H1 (cell line): Measurements from ENCODE around the gene DCANP1.

Source experiments
- ASH2L ChIP-seq: fragments of 200-600, 300-600 bp; sonication (generic); IDR thresholded peaks from one replicate; pipeline ENCODE4 v1.7.1; 2017; ENCODE audit warnings: low read length
- EZH2 ChIP-seq: fragments of 200-600 bp; sonication (generic); IDR thresholded peaks from 2 replicates; pipeline ENCODE4 v1.7.1; 2012; ENCODE audit warnings: low read depth, mild to moderate bottlenecking, moderate library complexity, low read length, inconsistent platforms; ENCODE audit not compliant: severe bottlenecking
- MAFK ChIP-seq: IDR thresholded peaks from 2 replicates; pipeline ENCODE4 v1.6.1; 2012; ENCODE audit warnings: low read depth, mild to moderate bottlenecking, improper control_type of control experiment, low read length
- POLR2AphosphoS5 ChIP-seq: IDR thresholded peaks from 2 replicates; pipeline ENCODE4 v1.6.1; 2011; ENCODE audit warnings: low read depth, low read length
- RAD21 ChIP-seq, 2 experiments: IDR thresholded peaks in 1 of 2; conservative IDR thresholded peaks in 1 of 2; 2 replicates each; pipeline ENCODE4 v1.6.1; 2011; ENCODE audit warnings: low read depth in 2 of 2, low read length in 2 of 2, improper control_type of control experiment in 1 of 2, inconsistent platforms in 1 of 2, mild to moderate bottlenecking in 1 of 2, moderate library complexity in 1 of 2
- RXRA ChIP-seq: IDR thresholded peaks from 2 replicates; pipeline ENCODE4 v1.6.1; 2011; ENCODE audit warnings: low read depth, mild to moderate bottlenecking, low read length, moderate library complexity; ENCODE audit not compliant: insufficient read depth
- SAP30 ChIP-seq: fragments of 300-600 bp; sonication (generic); IDR thresholded peaks from 2 replicates; pipeline ENCODE4 v1.7.1; 2012; ENCODE audit warnings: low read length, moderate library complexity, mild to moderate bottlenecking, inconsistent platforms; ENCODE audit not compliant: insufficient read depth, insufficient replicate concordance
- YY1 ChIP-seq: IDR thresholded peaks from 2 replicates; pipeline ENCODE4 v1.6.1; 2011; ENCODE audit warnings: low read depth, mild to moderate bottlenecking, low read length
- ZNF274 ChIP-seq: IDR thresholded peaks from 2 replicates; pipeline ENCODE4 v1.7.0; 2012; ENCODE audit warnings: low read length, borderline replicate concordance; ENCODE audit errors: extremely low read depth
- TF ChIP-seq, protein P1 (sequence below), 3 experiments: IDR thresholded peaks; 1 replicate in 2 of 3; 2 replicates in 1 of 3; pipeline versions ENCODE4 v1.5.1 to v1.6.1; 2011; ENCODE audit warnings: low read length in 3 of 3, mild to moderate bottlenecking in 3 of 3, inconsistent platforms in 2 of 3, low read depth in 1 of 3, moderate library complexity in 1 of 3; ENCODE audit not compliant: insufficient read depth in 1 of 3; ENCODE audit errors: control extremely low read depth in 1 of 3

GRCh38 chr5:135450952-135451351, 3.8 kb upstream of the DCANP1 start:
- TF ChIP-seq EZH2 (no peak), RAD21 (IDR thresholded peaks at IDR 0.05 in 1 of 2, conservative IDR thresholded peaks at IDR 0.05 in 1 of 2; ENCODE audit: low read depth in 2 of 2, low read length in 2 of 2) (no peak), POLR2AphosphoS5 (no peak), SAP30 (no peak), YY1 (no peak), ZNF274 (no peak), RXRA (no peak), MAFK (no peak), ASH2L (no peak)
- TF ChIP-seq, protein P1, sequence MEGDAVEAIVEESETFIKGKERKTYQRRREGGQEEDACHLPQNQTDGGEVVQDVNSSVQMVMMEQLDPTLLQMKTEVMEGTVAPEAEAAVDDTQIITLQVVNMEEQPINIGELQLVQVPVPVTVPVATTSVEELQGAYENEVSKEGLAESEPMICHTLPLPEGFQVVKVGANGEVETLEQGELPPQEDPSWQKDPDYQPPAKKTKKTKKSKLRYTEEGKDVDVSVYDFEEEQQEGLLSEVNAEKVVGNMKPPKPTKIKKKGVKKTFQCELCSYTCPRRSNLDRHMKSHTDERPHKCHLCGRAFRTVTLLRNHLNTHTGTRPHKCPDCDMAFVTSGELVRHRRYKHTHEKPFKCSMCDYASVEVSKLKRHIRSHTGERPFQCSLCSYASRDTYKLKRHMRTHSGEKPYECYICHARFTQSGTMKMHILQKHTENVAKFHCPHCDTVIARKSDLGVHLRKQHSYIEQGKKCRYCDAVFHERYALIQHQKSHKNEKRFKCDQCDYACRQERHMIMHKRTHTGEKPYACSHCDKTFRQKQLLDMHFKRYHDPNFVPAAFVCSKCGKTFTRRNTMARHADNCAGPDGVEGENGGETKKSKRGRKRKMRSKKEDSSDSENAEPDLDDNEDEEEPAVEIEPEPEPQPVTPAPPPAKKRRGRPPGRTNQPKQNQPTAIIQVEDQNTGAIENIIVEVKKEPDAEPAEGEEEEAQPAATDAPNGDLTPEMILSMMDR (IDR thresholded peaks at IDR 0.05; ENCODE audit: control extremely low read depth in 1 of 3, insufficient read depth in 1 of 3, low read depth in 1 of 3, low read length in 3 of 3) = no peak
